ENCODE results near the gene ENC1.

DNA sequence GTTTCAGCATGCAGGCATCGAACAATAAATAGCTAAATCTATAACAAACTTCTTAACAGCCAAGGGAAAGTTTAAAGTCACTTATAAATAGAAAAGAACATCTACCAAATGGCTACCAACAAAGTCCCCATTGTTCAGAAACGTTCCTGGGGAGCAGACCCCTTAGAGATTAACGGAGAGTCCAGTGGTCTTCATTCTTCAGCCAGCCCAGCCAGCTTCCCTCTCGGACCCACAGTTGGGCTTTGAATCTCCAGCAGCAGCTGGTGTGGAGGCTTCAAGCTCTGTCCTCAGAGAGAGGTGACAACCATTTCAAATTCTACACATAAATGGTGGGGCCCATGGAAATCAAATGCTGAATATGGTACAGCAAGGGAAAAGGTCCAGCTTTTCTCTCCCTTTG, 11.2 kb downstream of the ENC1 start:
- TF ChIP-seq GABPA (IDR thresholded peaks at IDR 0.05; ENCODE audit: low read depth) (no peak), RAD21 (IDR thresholded peaks at IDR 0.05; ENCODE audit: insufficient read depth, low read depth, low read length) (no peak), ZBTB40 (IDR thresholded peaks at IDR 0.05; ENCODE audit: borderline replicate concordance) (no peak), CREB1 (IDR thresholded peaks at IDR 0.05; ENCODE audit: low read depth) (no peak), TCF12 (IDR thresholded peaks at IDR 0.05; ENCODE audit: low read depth, low read length) (no peak), TARDBP (IDR thresholded peaks at IDR 0.05; ENCODE audit: borderline replicate concordance) (no peak), DPF2 (IDR thresholded peaks at IDR 0.05) (no peak), REST (IDR thresholded peaks at IDR 0.05; ENCODE audit: low read depth, low read length) (no peak), ATF3 (IDR thresholded peaks at IDR 0.05; ENCODE audit: borderline replicate concordance, extremely low read depth, low read depth, low read length) (no peak)
- TF ChIP-seq, protein P1, sequence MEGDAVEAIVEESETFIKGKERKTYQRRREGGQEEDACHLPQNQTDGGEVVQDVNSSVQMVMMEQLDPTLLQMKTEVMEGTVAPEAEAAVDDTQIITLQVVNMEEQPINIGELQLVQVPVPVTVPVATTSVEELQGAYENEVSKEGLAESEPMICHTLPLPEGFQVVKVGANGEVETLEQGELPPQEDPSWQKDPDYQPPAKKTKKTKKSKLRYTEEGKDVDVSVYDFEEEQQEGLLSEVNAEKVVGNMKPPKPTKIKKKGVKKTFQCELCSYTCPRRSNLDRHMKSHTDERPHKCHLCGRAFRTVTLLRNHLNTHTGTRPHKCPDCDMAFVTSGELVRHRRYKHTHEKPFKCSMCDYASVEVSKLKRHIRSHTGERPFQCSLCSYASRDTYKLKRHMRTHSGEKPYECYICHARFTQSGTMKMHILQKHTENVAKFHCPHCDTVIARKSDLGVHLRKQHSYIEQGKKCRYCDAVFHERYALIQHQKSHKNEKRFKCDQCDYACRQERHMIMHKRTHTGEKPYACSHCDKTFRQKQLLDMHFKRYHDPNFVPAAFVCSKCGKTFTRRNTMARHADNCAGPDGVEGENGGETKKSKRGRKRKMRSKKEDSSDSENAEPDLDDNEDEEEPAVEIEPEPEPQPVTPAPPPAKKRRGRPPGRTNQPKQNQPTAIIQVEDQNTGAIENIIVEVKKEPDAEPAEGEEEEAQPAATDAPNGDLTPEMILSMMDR (IDR thresholded peaks at IDR 0.05 in 2 of 3, conservative IDR thresholded peaks at IDR 0.05 in 1 of 3; ENCODE audit: control insufficient read depth in 2 of 3, extremely low read depth in 1 of 3, insufficient read depth in 1 of 3, low read depth in 3 of 3, low read length in 3 of 3) = no peak

All from GM12878 (cell line).